Measurements from ENCODE around the gene RBM42. TPM values are rescaled to one million over a fixed set of nuclear protein-coding genes. Genes with fewer than 3 reads are reported as not detected.
"Not testable (repeated sequence)": the region's sequence is repeated elsewhere in the genome, so short reads cannot be mapped to it uniquely, and the experiment has no call there.

The RBM42 gene
- total RNA-seq, 4 donors from 2014 or later = 63.1 to 112 (median 95.2) TPM

DNA sequence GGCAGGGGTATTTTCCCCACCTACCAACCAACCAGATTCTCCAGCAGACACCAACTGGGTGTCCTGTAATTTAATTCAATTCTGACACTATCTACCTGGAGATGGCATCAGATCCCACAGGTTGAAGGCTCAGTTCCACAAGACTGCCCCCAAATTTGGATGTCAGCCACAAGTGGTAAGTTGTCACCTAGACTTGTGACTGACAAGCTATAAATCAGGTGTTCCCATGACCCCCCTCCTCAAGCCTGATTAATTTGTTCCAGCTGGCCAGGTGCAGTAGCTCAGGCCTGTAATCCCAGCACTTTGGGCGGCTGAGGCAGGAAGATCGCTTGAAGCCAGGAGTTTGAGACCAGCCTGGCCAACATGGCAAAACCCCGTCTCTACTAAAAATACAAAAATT lies 26.9 kb upstream of the RBM42 start:
- H3K4me1 ChIP-seq = no peaks in the 10 kb centered on the region
- H3K4me3 ChIP-seq = no peak overlapping the region
- H3K27me3 ChIP-seq = peaks cover 0 to 28% (median 0%) of the 10 kb centered on the region in 4 donors
- intact Hi-C loops (cut with DNase I) = no loop called here
- H3K9me3 ChIP-seq = no peaks in the 10 kb centered on the region
- H3K27ac ChIP-seq (replicated peaks in 1 of 4) = no peak overlapping the region
- TF ChIP-seq POLR2AphosphoS5 (IDR thresholded peaks at IDR 0.05) (no peak), EP300 (IDR thresholded peaks at IDR 0.05) (no peak), POLR2A (IDR thresholded peaks at IDR 0.05; ENCODE audit: low read depth) (no peak)
- TF ChIP-seq, protein P1, sequence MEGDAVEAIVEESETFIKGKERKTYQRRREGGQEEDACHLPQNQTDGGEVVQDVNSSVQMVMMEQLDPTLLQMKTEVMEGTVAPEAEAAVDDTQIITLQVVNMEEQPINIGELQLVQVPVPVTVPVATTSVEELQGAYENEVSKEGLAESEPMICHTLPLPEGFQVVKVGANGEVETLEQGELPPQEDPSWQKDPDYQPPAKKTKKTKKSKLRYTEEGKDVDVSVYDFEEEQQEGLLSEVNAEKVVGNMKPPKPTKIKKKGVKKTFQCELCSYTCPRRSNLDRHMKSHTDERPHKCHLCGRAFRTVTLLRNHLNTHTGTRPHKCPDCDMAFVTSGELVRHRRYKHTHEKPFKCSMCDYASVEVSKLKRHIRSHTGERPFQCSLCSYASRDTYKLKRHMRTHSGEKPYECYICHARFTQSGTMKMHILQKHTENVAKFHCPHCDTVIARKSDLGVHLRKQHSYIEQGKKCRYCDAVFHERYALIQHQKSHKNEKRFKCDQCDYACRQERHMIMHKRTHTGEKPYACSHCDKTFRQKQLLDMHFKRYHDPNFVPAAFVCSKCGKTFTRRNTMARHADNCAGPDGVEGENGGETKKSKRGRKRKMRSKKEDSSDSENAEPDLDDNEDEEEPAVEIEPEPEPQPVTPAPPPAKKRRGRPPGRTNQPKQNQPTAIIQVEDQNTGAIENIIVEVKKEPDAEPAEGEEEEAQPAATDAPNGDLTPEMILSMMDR (IDR thresholded peaks at IDR 0.05) = no peak
- WGBS = 62% methylated on average over 2 of the region's 3 CpGs
- no peaks in the 10 kb centered on the region for H3K36me3 ChIP-seq
- no peak for DNase-seq (ENCODE audit: extremely low spot score)

DNA sequence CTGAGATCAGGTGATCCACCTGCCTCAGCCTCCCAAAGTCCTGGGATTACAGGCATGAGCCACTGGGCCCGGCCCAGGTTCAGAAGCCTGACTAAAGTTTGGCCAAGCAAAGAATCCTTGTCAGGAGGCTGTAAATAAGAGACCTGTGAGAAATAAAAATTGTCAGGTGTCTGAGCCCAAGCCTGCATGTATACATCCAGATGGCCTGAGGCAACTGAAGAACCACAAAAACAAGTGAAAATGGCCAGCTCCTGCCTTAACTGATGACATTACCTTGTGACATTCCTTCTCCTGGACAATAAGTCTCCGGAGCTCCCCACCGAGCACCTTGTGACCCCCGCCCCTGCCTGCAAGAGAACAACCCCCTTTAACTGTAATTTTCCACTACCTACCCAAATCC lies 24.4 kb upstream of the RBM42 start:
- H3K4me3 ChIP-seq; H3K4me1 ChIP-seq; H3K27ac ChIP-seq (replicated peaks in 1 of 4); H3K9me3 ChIP-seq; intact Hi-C loops (cut with DNase I); H3K36me3 ChIP-seq; DNase-seq (ENCODE audit: extremely low spot score): not testable (repeated sequence)
- WGBS = 83% methylated on average over 4 of the region's 4 CpGs
- peaks cover 0 to 22% (median 0%) of the 10 kb centered on the region in 4 donors for H3K27me3 ChIP-seq

DNA sequence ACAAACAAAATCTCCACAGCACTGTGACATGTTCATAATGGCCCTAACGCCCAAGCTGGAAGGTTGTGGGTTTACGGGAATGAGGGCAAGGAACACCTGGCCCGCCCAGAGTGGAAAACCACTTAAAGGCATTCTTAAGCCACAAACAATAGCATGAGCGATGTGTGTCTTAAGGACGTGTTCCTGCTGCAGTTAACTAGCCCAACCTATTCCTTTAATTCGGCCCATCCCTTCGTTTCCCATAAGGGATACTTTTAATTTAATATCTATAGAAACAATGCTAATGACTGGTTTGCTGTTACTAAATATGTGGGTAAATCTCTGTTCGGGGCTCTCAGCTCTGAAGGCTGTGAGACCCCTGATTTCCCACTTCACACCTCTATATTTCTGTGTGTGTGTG lies 21.7 kb upstream of the RBM42 start:
- H3K27ac ChIP-seq (replicated peaks in 1 of 4); H3K36me3 ChIP-seq; H3K27me3 ChIP-seq; DNase-seq (ENCODE audit: extremely low spot score); H3K9me3 ChIP-seq; H3K4me3 ChIP-seq; intact Hi-C loops (cut with DNase I); H3K4me1 ChIP-seq: not testable (repeated sequence)
- WGBS = 92% methylated on average over 8 of the region's 8 CpGs

DNA sequence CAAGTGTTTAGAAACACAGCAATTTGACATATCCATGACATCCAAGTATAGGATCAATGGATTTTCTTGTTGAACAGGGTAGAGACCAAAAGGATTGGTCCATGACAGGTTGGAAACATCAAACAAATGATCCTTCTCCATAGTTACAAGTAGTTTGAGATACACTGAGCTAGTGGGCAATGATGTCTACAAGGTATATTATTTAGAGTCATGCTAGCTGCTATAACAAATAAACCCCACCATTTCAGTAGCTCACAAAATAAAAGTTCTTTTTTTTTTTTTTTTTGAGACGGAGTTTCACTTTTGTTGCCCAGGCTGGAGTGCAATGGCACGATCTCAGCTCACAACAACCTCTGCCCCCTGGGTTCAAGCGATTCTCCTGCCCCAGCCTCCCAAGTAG lies 21.2 kb upstream of the RBM42 start:
- intact Hi-C loops (cut with DNase I) = no loop called here
- Histone ChIP-seq H3K9me3 (peaks cover 0 to 9% (median 3%) of the 10 kb centered on the region in 4 donors), H3K27ac (replicated peaks in 1 of 4) (no peak overlapping the region), H3K27me3 (peaks cover 0 to 4% (median 2%) of the 10 kb centered on the region in 4 donors), H3K4me1 (peaks cover 4 to 10% (median 6%) of the 10 kb centered on the region in 4 donors), H3K4me3 (no peak overlapping the region), H3K36me3 (no peaks in the 10 kb centered on the region)
- DNase-seq (ENCODE audit: extremely low spot score) = no peak
- TF ChIP-seq, protein P1 (IDR thresholded peaks at IDR 0.05) = no peak
- TF ChIP-seq EP300 (IDR thresholded peaks at IDR 0.05) (no peak), POLR2A (IDR thresholded peaks at IDR 0.05; ENCODE audit: low read depth) (no peak), POLR2AphosphoS5 (IDR thresholded peaks at IDR 0.05) (no peak)
- 79% methylated on average over 3 of the region's 3 CpGs for WGBS

DNA sequence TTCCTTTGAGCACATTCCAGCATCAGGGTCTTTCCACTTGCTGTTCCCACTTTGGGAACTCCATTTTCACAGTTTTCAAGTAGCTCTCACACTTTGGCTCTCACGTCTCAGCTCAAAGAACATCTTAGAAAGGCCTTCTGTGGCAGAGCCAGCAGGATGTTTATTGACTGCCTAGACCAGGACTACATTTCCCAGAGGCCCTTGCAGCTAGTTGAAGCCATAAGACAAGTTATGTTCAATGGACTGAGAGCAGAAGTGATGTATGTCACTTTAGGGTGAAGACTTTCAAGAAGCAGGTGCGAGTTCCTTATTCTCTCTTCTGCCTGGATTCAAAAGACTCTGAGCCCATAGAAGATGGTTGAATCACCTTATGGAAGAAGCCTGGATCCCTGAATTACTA lies 20.6 kb upstream of the RBM42 start:
- no peak for DNase-seq (ENCODE audit: extremely low spot score)
- intact Hi-C loops (cut with DNase I) = no loop called here
- Histone ChIP-seq H3K4me1 (peaks cover 9 to 16% (median 12%) of the 10 kb centered on the region in 4 donors), H3K36me3 (no peaks in the 10 kb centered on the region), H3K9me3 (peaks cover 0 to 9% (median 3%) of the 10 kb centered on the region in 4 donors), H3K27me3 (peaks cover 0 to 7% (median 2%) of the 10 kb centered on the region in 4 donors), H3K27ac (replicated peaks in 1 of 4) (no peak overlapping the region), H3K4me3 (no peak overlapping the region)
- WGBS = 70% methylated on average over 2 of the region's 2 CpGs
- TF ChIP-seq, protein P1 (IDR thresholded peaks at IDR 0.05) = no peak

DNA sequence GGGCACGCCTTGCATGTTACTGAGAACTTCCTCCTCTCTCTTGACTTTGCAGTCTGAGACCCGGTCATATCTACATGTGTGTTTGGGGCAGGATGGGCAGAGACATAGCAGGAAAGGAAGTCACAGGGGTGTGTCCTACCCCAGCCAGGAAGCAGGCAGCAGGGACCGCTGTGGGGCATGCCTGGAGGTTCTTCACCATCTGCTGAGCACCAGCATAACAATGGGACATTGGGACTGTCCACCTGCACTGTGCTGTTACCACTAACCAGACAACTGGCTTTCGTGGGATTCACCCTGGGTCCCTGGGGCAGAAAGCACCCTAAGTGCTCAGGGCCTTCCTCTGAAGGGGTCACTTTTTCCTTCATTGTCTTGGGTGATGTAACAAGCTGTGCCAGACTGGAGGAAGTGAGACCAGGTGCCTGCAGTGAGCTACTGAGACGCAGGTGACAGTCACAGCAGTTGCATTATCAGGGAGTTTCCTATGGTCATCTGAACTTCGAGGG lies 18.9 kb upstream of the RBM42 start:
- H3K4me1 ChIP-seq = peaks cover 10 to 21% (median 14%) of the 10 kb centered on the region in 4 donors
- peaks cover 0 to 9% (median 3%) of the 10 kb centered on the region in 4 donors for H3K9me3 ChIP-seq
- no peak overlapping the region for H3K4me3 ChIP-seq
- H3K27ac ChIP-seq (replicated peaks in 1 of 4) = no peak overlapping the region
- WGBS = 56% methylated on average over 6 of the region's 6 CpGs
- H3K36me3 ChIP-seq = peaks cover 0 to 3% (median under 1%) of the 10 kb centered on the region in 4 donors
- DNase-seq (ENCODE audit: extremely low spot score) = no peak
- no peak for TF ChIP-seq POLR2A (IDR thresholded peaks at IDR 0.05; ENCODE audit: low read depth)
- H3K27me3 ChIP-seq = peaks cover 0 to 7% (median 2%) of the 10 kb centered on the region in 4 donors
- intact Hi-C loops (cut with DNase I) = loop anchor here (5.0 kb wide), 1 partner anchor 63 kb away; the partner anchor contains the start of gene TMEM147
